Measurements from ENCODE around the gene SNX14.

DNA sequence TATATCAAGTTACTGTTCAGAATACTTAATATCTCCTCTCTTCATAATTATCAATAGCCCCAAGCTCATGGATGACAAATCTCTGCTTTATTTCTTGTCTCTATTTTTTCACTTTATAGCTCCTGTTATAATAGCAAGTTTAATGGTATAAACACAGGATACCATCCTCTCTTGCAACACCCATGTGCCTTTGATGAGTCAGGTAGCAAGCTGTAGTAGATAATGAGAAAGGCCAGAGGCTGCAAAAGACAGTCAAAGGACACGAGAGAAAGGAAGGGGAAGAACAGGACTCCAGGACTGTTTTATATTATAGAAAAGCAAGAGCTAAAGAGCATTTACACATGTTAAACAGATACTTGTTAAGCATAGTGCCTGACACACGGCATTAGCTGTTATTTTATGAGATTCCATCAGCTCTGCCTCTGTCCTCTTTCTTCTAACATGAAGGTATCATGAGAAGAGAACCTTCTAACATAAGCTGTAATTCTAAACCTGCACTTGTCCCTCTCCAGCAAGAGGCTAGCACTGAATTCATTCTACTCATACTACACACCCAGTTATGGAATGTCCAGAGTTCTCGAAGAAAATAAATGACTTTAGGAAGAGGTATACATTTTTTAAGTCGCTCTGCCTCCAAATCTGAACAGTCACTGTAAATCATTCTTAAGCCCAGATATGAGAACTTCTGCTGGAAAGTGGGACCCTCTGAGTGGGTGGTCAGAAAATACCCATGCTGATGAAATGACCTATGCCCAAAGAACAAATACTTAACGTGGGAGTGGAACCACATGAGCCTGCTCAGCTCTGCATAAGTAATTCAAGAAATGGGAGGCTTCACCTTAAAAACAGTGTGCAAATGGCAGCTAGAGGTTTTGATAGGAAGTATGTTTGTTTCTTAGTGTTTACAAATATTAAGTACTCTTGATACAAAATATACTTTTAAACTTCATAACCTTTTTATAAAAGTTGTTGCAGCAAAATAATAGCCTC is 98.8 kb downstream of the SNX14 start:
- TF ChIP-seq, protein P1, sequence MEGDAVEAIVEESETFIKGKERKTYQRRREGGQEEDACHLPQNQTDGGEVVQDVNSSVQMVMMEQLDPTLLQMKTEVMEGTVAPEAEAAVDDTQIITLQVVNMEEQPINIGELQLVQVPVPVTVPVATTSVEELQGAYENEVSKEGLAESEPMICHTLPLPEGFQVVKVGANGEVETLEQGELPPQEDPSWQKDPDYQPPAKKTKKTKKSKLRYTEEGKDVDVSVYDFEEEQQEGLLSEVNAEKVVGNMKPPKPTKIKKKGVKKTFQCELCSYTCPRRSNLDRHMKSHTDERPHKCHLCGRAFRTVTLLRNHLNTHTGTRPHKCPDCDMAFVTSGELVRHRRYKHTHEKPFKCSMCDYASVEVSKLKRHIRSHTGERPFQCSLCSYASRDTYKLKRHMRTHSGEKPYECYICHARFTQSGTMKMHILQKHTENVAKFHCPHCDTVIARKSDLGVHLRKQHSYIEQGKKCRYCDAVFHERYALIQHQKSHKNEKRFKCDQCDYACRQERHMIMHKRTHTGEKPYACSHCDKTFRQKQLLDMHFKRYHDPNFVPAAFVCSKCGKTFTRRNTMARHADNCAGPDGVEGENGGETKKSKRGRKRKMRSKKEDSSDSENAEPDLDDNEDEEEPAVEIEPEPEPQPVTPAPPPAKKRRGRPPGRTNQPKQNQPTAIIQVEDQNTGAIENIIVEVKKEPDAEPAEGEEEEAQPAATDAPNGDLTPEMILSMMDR (IDR thresholded peaks at IDR 0.05; ENCODE audit: insufficient read depth, low read depth, low read length), result no peak
- TF ChIP-seq EZH2 (IDR thresholded peaks at IDR 0.05; ENCODE audit: insufficient read depth, low read length), result no peak

Measured in astrocyte (in vitro differentiated cells and primary cell).